ENCODE data around the gene RBX1.

Gene RBX1

DNA sequence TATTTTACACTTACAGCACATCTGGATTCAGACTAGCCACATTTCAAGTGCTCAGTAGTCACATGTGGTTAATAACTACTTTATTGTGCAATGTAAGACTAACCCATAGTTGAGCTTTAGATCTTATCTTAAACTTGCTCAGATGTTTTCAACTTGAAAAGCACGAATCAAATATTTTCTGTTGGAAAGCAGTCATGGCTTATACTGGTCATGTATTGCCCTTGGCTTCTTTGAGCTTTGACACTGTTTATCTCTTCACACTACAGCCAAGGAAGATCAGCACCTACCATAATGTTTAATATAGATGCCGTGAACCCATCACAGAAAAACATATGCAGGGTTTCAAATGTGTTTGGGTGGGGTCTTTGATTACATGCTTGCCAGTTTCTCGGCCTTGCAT is 4.4 kb downstream of the RBX1 start:
- DNase-seq (no peak), ATAC-seq (ENCODE audit: insufficient read depth, low read depth) (no peak)
- no peak overlapping the region for H3K4me3 ChIP-seq (ENCODE audit: low read depth in 1 of 2, low read length in 2 of 2)
- H3K79me2 ChIP-seq (ENCODE audit: insufficient read depth, low read length) = peaks cover 91% of the 10 kb centered on the region
- H3K4me2 ChIP-seq (ENCODE audit: insufficient read depth, low read length) = no peak overlapping the region
- peaks cover 24% of the 10 kb centered on the region for H3K4me1 ChIP-seq (ENCODE audit: insufficient read depth, low read length)
- TF ChIP-seq, protein P1, sequence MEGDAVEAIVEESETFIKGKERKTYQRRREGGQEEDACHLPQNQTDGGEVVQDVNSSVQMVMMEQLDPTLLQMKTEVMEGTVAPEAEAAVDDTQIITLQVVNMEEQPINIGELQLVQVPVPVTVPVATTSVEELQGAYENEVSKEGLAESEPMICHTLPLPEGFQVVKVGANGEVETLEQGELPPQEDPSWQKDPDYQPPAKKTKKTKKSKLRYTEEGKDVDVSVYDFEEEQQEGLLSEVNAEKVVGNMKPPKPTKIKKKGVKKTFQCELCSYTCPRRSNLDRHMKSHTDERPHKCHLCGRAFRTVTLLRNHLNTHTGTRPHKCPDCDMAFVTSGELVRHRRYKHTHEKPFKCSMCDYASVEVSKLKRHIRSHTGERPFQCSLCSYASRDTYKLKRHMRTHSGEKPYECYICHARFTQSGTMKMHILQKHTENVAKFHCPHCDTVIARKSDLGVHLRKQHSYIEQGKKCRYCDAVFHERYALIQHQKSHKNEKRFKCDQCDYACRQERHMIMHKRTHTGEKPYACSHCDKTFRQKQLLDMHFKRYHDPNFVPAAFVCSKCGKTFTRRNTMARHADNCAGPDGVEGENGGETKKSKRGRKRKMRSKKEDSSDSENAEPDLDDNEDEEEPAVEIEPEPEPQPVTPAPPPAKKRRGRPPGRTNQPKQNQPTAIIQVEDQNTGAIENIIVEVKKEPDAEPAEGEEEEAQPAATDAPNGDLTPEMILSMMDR (IDR thresholded peaks at IDR 0.05; ENCODE audit: borderline replicate concordance, extremely low read depth, low read length, poor library complexity, severe bottlenecking) = no peak
- TF ChIP-seq EZH2 (IDR thresholded peaks at IDR 0.05; ENCODE audit: borderline replicate concordance, low read depth, low read length, severe bottlenecking) = no peak
- H3K36me3 ChIP-seq (ENCODE audit: insufficient read depth, low read length) = peaks cover 72% of the 10 kb centered on the region
- H3K9me3 ChIP-seq (ENCODE audit: insufficient read depth, low read length, severe bottlenecking) = no peaks in the 10 kb centered on the region
- H3K27me3 ChIP-seq (ENCODE audit: insufficient read depth, low read length, poor library complexity) = no peaks in the 10 kb centered on the region
- no peak overlapping the region for H3K27ac ChIP-seq (ENCODE audit: low read length)
- peaks cover 27% of the 10 kb centered on the region; the same call in 1 of the 2 replicates for H4K20me1 ChIP-seq (ENCODE audit: insufficient read depth, low read length)
- no peak overlapping the region for H3K9ac ChIP-seq (ENCODE audit: low read depth, low read length)
- no peak overlapping the region for H2AFZ ChIP-seq (ENCODE audit: low read depth, low read length)

DNA sequence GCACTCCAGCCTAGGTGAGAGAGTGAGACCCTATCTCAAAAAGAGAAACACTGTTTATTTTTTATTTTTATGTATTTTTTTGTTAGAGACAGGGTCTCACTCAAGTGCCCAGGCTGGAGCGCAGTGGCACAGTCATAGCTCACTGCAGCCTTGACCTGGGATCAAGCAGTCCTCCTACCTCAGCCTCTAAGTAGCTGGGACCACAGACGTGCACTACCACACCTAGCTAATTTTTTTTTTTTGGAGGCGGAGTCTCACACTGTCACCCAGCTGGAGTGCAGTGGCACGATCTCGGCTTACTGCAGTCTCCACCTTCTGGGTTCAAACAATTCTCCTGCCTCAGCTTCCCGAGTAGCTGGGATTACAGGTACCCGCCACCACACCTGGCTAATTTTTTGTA is 6.4 kb downstream of the RBX1 start:
- Histone ChIP-seq H4K20me1 (ENCODE audit: insufficient read depth, low read length) (peaks cover 37% of the 10 kb centered on the region), H3K9ac (ENCODE audit: low read depth, low read length) (no peak overlapping the region), H3K79me2 (ENCODE audit: insufficient read depth, low read length) (peaks cover 94% of the 10 kb centered on the region), H3K4me3 (ENCODE audit: low read depth in 1 of 2, low read length in 2 of 2) (no peak overlapping the region), H3K4me1 (ENCODE audit: insufficient read depth, low read length) (peaks cover 14% of the 10 kb centered on the region), H3K27me3 (ENCODE audit: insufficient read depth, low read length, poor library complexity) (no peaks in the 10 kb centered on the region), H3K9me3 (ENCODE audit: insufficient read depth, low read length, severe bottlenecking) (no peaks in the 10 kb centered on the region), H3K4me2 (ENCODE audit: insufficient read depth, low read length) (no peak overlapping the region), H3K36me3 (ENCODE audit: insufficient read depth, low read length) (peaks cover 86% of the 10 kb centered on the region), H2AFZ (ENCODE audit: low read depth, low read length) (no peak overlapping the region), H3K27ac (ENCODE audit: low read length) (no peak overlapping the region)
- ATAC-seq (ENCODE audit: insufficient read depth, low read depth) (no peak; the same call in 2 of the 3 replicates), DNase-seq (no peak)
- TF ChIP-seq EZH2 (IDR thresholded peaks at IDR 0.05; ENCODE audit: borderline replicate concordance, low read depth, low read length, severe bottlenecking) = no peak
- TF ChIP-seq, protein P1 (IDR thresholded peaks at IDR 0.05; ENCODE audit: borderline replicate concordance, extremely low read depth, low read length, poor library complexity, severe bottlenecking) = no peak

DNA sequence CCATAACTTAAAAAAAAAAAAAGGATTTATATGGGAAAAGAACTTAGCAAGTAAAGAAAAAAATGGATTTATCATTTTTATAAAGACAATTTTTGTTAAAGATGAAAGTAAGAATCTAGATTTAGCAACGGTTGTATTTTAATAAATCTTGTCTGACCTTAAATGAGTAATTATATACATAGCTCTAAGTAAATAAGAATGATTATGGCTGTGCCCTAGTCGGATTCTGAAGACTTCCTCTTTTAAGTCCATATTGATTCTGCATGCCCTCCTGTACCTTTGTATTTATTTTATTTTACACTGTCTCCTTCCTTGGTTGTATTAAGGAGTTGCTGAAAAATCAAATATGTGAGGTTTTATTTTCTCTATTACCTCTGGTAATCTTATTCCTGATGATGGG is 7.1 kb downstream of the RBX1 start:
- Histone ChIP-seq H3K9ac (ENCODE audit: low read depth, low read length) (no peak overlapping the region), H3K4me1 (ENCODE audit: insufficient read depth, low read length) (peaks cover 7% of the 10 kb centered on the region), H3K36me3 (ENCODE audit: insufficient read depth, low read length) (peaks cover 90% of the 10 kb centered on the region), H3K27me3 (ENCODE audit: insufficient read depth, low read length, poor library complexity) (no peaks in the 10 kb centered on the region), H2AFZ (ENCODE audit: low read depth, low read length) (no peak overlapping the region), H3K9me3 (ENCODE audit: insufficient read depth, low read length, severe bottlenecking) (no peaks in the 10 kb centered on the region), H4K20me1 (ENCODE audit: insufficient read depth, low read length) (peaks cover 35% of the 10 kb centered on the region), H3K79me2 (ENCODE audit: insufficient read depth, low read length) (peaks cover 93% of the 10 kb centered on the region), H3K4me2 (ENCODE audit: insufficient read depth, low read length) (no peak overlapping the region), H3K27ac (ENCODE audit: low read length) (no peak overlapping the region), H3K4me3 (ENCODE audit: low read depth in 1 of 2, low read length in 2 of 2) (no peak overlapping the region)
- TF ChIP-seq, protein P1 (IDR thresholded peaks at IDR 0.05; ENCODE audit: borderline replicate concordance, extremely low read depth, low read length, poor library complexity, severe bottlenecking) = no peak
- TF ChIP-seq EZH2 (IDR thresholded peaks at IDR 0.05; ENCODE audit: borderline replicate concordance, low read depth, low read length, severe bottlenecking) = no peak
- ATAC-seq (ENCODE audit: insufficient read depth, low read depth) (no peak), DNase-seq (no peak)

DNA sequence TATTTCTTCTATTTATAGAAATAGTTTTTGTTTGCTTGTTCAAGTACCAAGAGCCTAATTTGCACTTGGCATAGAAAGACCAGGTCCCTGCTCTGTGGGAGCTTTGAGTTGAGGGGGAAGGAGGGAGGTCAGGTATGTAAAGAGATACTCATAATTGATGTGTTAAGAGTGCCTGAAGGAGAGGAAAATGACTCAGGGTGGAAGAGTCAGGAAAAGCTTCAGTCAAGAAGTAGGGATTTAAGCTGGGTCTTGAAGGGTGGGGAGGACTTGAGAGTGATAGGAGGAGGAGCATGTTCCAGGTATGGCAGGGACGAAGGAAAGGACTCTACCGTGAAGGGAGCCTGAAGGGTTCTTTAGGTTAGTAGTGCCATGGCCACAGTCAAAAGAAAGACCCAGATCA is 9.0 kb downstream of the RBX1 start:
- no peak for ATAC-seq (ENCODE audit: insufficient read depth, low read depth)
- H3K79me2 ChIP-seq (ENCODE audit: insufficient read depth, low read length) = peaks cover 89% of the 10 kb centered on the region
- H4K20me1 ChIP-seq (ENCODE audit: insufficient read depth, low read length) = peaks cover 39% of the 10 kb centered on the region

More for the DNA sequence above, 9.0 kb downstream of the RBX1 start:
- Histone ChIP-seq H3K4me2 (ENCODE audit: insufficient read depth, low read length) (no peak overlapping the region), H3K27me3 (ENCODE audit: insufficient read depth, low read length, poor library complexity) (no peaks in the 10 kb centered on the region), H3K36me3 (ENCODE audit: insufficient read depth, low read length) (peaks cover 88% of the 10 kb centered on the region), H2AFZ (ENCODE audit: low read depth, low read length) (no peak overlapping the region), H3K9ac (ENCODE audit: low read depth, low read length) (no peak overlapping the region), H3K9me3 (ENCODE audit: insufficient read depth, low read length, severe bottlenecking) (no peaks in the 10 kb centered on the region), H3K4me1 (ENCODE audit: insufficient read depth, low read length) (no peaks in the 10 kb centered on the region; the same call in 1 of the 2 replicates), H3K4me3 (ENCODE audit: low read depth in 1 of 2, low read length in 2 of 2) (no peak overlapping the region), H3K27ac (ENCODE audit: low read length) (no peak overlapping the region)
- DNase-seq = no peak
- TF ChIP-seq, protein P1 (IDR thresholded peaks at IDR 0.05; ENCODE audit: borderline replicate concordance, extremely low read depth, low read length, poor library complexity, severe bottlenecking) = no peak
- TF ChIP-seq EZH2 (IDR thresholded peaks at IDR 0.05; ENCODE audit: borderline replicate concordance, low read depth, low read length, severe bottlenecking) = no peak

Measured in DND-41 (cell line).